HepG2 (cell line): Measurements from ENCODE around the gene RCC1. TPM values are rescaled to one million over a fixed set of nuclear protein-coding genes. Genes with fewer than 3 reads are reported as not detected.
A peak's percentile ranks its signal among the peaks of the same experiment; 100 is the strongest.

Experiments
- ARNTL ChIP-seq: sonication (generic); formaldehyde crosslinking; IDR thresholded peaks from 2 replicates; pipeline ENCODE4 v1.4.0; 2020; ENCODE audit warnings: mild to moderate bottlenecking, missing genetic modification reagents
- FOSL2 ChIP-seq: sonication (generic); formaldehyde crosslinking; IDR thresholded peaks from 2 replicates; pipeline ENCODE4 v1.4.0; 2020; ENCODE audit warnings: missing genetic modification reagents
- MBD4 ChIP-seq: IDR thresholded peaks from 2 replicates; pipeline ENCODE4 v1.6.1; 2012; ENCODE audit warnings: low read length, inconsistent platforms, borderline replicate concordance
- MLX ChIP-seq: IDR thresholded peaks from 2 replicates; pipeline ENCODE4 v1.6.1; 2016
- MXD3 ChIP-seq: IDR thresholded peaks from 2 replicates; pipeline ENCODE4 v1.6.1; 2016; ENCODE audit warnings: mild to moderate bottlenecking, missing biosample characterization, missing genetic modification reagents
- PRDM4 ChIP-seq: sonication (generic); formaldehyde crosslinking; IDR thresholded peaks from 2 replicates; pipeline ENCODE4 v1.9.0; 2021; ENCODE audit warnings: missing genetic modification reagents, borderline replicate concordance
- RAD51 ChIP-seq: fragments of 450-650 bp; IDR thresholded peaks from 2 replicates; pipeline ENCODE4 v1.6.1; 2016; ENCODE audit warnings: borderline replicate concordance
- SOX5 ChIP-seq: IDR thresholded peaks from 2 replicates; pipeline ENCODE4 v1.6.1; 2016; ENCODE audit warnings: borderline replicate concordance
- STAT5B ChIP-seq: sonication (generic); formaldehyde crosslinking; IDR thresholded peaks from 2 replicates; pipeline ENCODE4 v1.4.0; 2020; ENCODE audit warnings: missing genetic modification reagents
- TOE1 ChIP-seq: sonication (generic); formaldehyde crosslinking; IDR thresholded peaks from 2 replicates; pipeline ENCODE4 v1.4.0; 2020; ENCODE audit warnings: mild to moderate bottlenecking, missing genetic modification reagents
- ZNF136 ChIP-seq: sonication (generic); formaldehyde crosslinking; IDR thresholded peaks from 2 replicates; pipeline ENCODE4 v1.8.1; 2022; ENCODE audit warnings: low read depth, mild to moderate bottlenecking, moderate library complexity, missing genetic modification reagents
- ZNF281 ChIP-seq: sonication (generic); formaldehyde crosslinking; IDR thresholded peaks from 2 replicates; pipeline ENCODE4 v1.4.0; 2020; ENCODE audit warnings: missing genetic modification reagents, borderline replicate concordance
- ZNF564 ChIP-seq: sonication (generic); formaldehyde crosslinking; IDR thresholded peaks from 2 replicates; pipeline ENCODE4 v1.8.1; 2023; ENCODE audit warnings: mild to moderate bottlenecking, missing genetic modification reagents
- ZNF609 ChIP-seq: sonication (generic); formaldehyde crosslinking; IDR thresholded peaks from 2 replicates; pipeline ENCODE4 v1.4.0; 2020; ENCODE audit warnings: mild to moderate bottlenecking, missing genetic modification reagents, borderline replicate concordance
- ZNF746 ChIP-seq: sonication (generic); formaldehyde crosslinking; IDR thresholded peaks from 2 replicates; pipeline ENCODE4 v1.8.0; 2022; ENCODE audit warnings: mild to moderate bottlenecking, missing genetic modification reagents
- ZNF777 ChIP-seq: sonication (generic); formaldehyde crosslinking; IDR thresholded peaks from 2 replicates; pipeline ENCODE4 v1.4.0; 2020; ENCODE audit warnings: missing genetic modification reagents
- ZNF891 ChIP-seq: sonication (generic); formaldehyde crosslinking; IDR thresholded peaks from 2 replicates; pipeline ENCODE4 v1.5.0; 2020; ENCODE audit warnings: mild to moderate bottlenecking, missing genetic modification reagents
- ZSCAN31 ChIP-seq: sonication (generic); formaldehyde crosslinking; IDR thresholded peaks from 2 replicates; pipeline ENCODE4 v1.5.0; 2020; ENCODE audit warnings: low read depth, mild to moderate bottlenecking, missing genetic modification reagents
- polyA plus RNA-seq, 8 experiments: library from polyadenylated mRNA; depleted of rRNA in 3 of 8; stranded (reverse) in 7 of 8; unstranded in 1 of 8; fragments of >200 nt; fragmentation: Illumina TruSeq in 4 of 8; extraction: Trizol in 4 of 8; gene quantifications; 2 replicates each; pipeline versions ENCODE4 v1.2.1 to v1.2.3, GENCODE V29; 2011 to 2016; ENCODE audit warnings: low read depth in 4 of 8, missing spikeins in 1 of 8, mixed read lengths in 1 of 8; ENCODE audit not compliant: insufficient read depth in 1 of 8
- total RNA-seq, 5 experiments: library from RNA; depleted of rRNA; stranded (reverse); fragments of >200 nt; fragmentation: Illumina TruSeq; extraction: Trizol; gene quantifications; 2 replicates each; pipeline ENCODE4 v1.2.3, GENCODE V29; 2016; ENCODE audit warnings: low read depth in 1 of 5

RCC1 gene
- total and polyA plus RNA-seq, 2 of the 13 experiments (the other 11 are each of a cell fraction or from before 2014, with no cell fraction given): 47.2 to 80.8 TPM

GRCh38 chr1:28518000-28518744 is 12.3 kb downstream of the RCC1 start (continued):
- TF ChIP-seq MBD4 (no peak), ZNF564 (0 out of 2 replicates have a peak, but pooled peaks have one; percentile 31), ZNF609 (no peak), ZSCAN31 (CRISPR knock-in tag) (peak; percentile 76), ZNF746 (peak; percentile 9; the same call in 1 of the 2 replicates), TOE1 (CRISPR knock-in tag) (peak; percentile 71; the same call in 1 of the 2 replicates), RAD51 (no peak), SOX5 (CRISPR knock-in tag) (0 out of 2 replicates have a peak, but pooled peaks have one; percentile 14), ZNF891 (CRISPR knock-in tag) (no peak), PRDM4 (CRISPR knock-in tag) (0 out of 2 replicates have a peak, but pooled peaks have one; percentile 64), FOSL2 (CRISPR knock-in tag) (peak; percentile 41; the same call in 1 of the 2 replicates), STAT5B (CRISPR knock-in tag) (no peak), ZNF281 (CRISPR knock-in tag) (0 out of 2 replicates have a peak, but pooled peaks have one; percentile 21), ZNF777 (no peak), MLX (CRISPR knock-in tag) (no peak), ARNTL (CRISPR knock-in tag) (0 out of 2 replicates have a peak, but pooled peaks have one; percentile 5), MXD3 (peak; percentile 64), ZNF136 (no peak)
